Measurements from ENCODE around the gene BBX. TPM values are rescaled to one million over a fixed set of nuclear protein-coding genes. Genes with fewer than 3 reads are reported as not detected.

The BBX gene
- total and polyA plus RNA-seq, 2 experiments from 2014 or later = 52.4 to 60.8 TPM

GRCh38 chr3:107718547-107718946 lies 195.8 kb downstream of the BBX start:
- H3K36me3 ChIP-seq (ENCODE audit: low read depth) = no peaks in the 10 kb centered on the region
- no peaks in the 10 kb centered on the region for H3K9me2 ChIP-seq (ENCODE audit: insufficient read depth)
- no peak overlapping the region for H3K4me2 ChIP-seq (ENCODE audit: unreplicated experiment)
- in situ Hi-C loops (cut with MboI) = no loop called here
- no peaks in the 10 kb centered on the region for H3K79me2 ChIP-seq (ENCODE audit: insufficient read depth)
- DNase-seq = no peak
- no peaks in the 10 kb centered on the region for H3K9me3 ChIP-seq (ENCODE audit: low read depth)
- H2AFZ ChIP-seq = no peak overlapping the region
- no peak overlapping the region for H3K27ac ChIP-seq
- no peaks in the 10 kb centered on the region for H3K27me3 ChIP-seq (replicated peaks; ENCODE audit: insufficient read depth)
- H3K4me1 ChIP-seq (ENCODE audit: insufficient read depth) = peaks cover 24% of the 10 kb centered on the region
- TF ChIP-seq EZH2phosphoT487 (IDR thresholded peaks at IDR 0.05; ENCODE audit: insufficient read depth, low read depth) (no peak), EZH2 (IDR thresholded peaks at IDR 0.05; ENCODE audit: insufficient read depth, poor library complexity, severe bottlenecking) (no peak)
- H4K20me1 ChIP-seq (ENCODE audit: insufficient read depth) = no peaks in the 10 kb centered on the region
- 98 to 99% methylated on average over 2 of the region's 2 CpGs for WGBS, 2 experiments (ENCODE audit: low coverage in 1 of 2, low lambda C conversion rate in 2 of 2, missing lambda C conversion rate in 2 of 2)
- H3K4me3 ChIP-seq = no peak overlapping the region
- H3F3A ChIP-seq (ENCODE audit: insufficient read depth) = no peaks in the 10 kb centered on the region
- no peak overlapping the region for H3K9ac ChIP-seq

- no peaks in the 10 kb centered on the region for H3K9me2 ChIP-seq (ENCODE audit: insufficient read depth)
- H3K9ac ChIP-seq = no peak overlapping the region
- in situ Hi-C loops (cut with MboI) = no loop called here
- H3K4me2 ChIP-seq (ENCODE audit: unreplicated experiment) = no peak overlapping the region
- no peak overlapping the region for H2AFZ ChIP-seq
- no peaks in the 10 kb centered on the region for H3K27me3 ChIP-seq (replicated peaks; ENCODE audit: insufficient read depth)
- 77 to 85% methylated on average over 4 of the region's 4 CpGs for WGBS, 2 experiments (ENCODE audit: low coverage in 1 of 2, low lambda C conversion rate in 2 of 2, missing lambda C conversion rate in 2 of 2)
- no peaks in the 10 kb centered on the region for H3K9me3 ChIP-seq (ENCODE audit: low read depth)
- DNase-seq = no peak
- H4K20me1 ChIP-seq (ENCODE audit: insufficient read depth) = no peaks in the 10 kb centered on the region
- no peak overlapping the region for H3K4me3 ChIP-seq
- H3K27ac ChIP-seq = no peak overlapping the region
- 0 out of 2 replicates have a peak, but pooled peaks cover 10% of the 10 kb centered on the region for H3K36me3 ChIP-seq (ENCODE audit: low read depth)
- H3K4me1 ChIP-seq (ENCODE audit: insufficient read depth) = peaks cover under 1% of the 10 kb centered on the region; the same call in 1 of the 2 replicates
- H3K79me2 ChIP-seq (ENCODE audit: insufficient read depth) = no peaks in the 10 kb centered on the region
- H3F3A ChIP-seq (ENCODE audit: insufficient read depth) = no peaks in the 10 kb centered on the region
- TF ChIP-seq EZH2phosphoT487 (IDR thresholded peaks at IDR 0.05; ENCODE audit: insufficient read depth, low read depth) = no peak
- TF ChIP-seq EZH2 (IDR thresholded peaks at IDR 0.05; ENCODE audit: insufficient read depth, poor library complexity, severe bottlenecking) = no peak
Measured at GRCh38 chr3:107727102-107727501, 204.3 kb downstream of the BBX start.

- Histone ChIP-seq H3K4me3 (no peak overlapping the region), H3K9me2 (ENCODE audit: insufficient read depth) (no peaks in the 10 kb centered on the region), H3K4me2 (ENCODE audit: unreplicated experiment) (no peak overlapping the region), H3K79me2 (ENCODE audit: insufficient read depth) (no peaks in the 10 kb centered on the region), H3F3A (ENCODE audit: insufficient read depth) (no peaks in the 10 kb centered on the region), H2AFZ (no peak overlapping the region), H3K9ac (no peak overlapping the region), H3K27ac (no peak overlapping the region), H3K27me3 (replicated peaks; ENCODE audit: insufficient read depth) (no peaks in the 10 kb centered on the region), H3K36me3 (ENCODE audit: low read depth) (0 out of 2 replicates have a peak, but pooled peaks cover 10% of the 10 kb centered on the region), H4K20me1 (ENCODE audit: insufficient read depth) (no peaks in the 10 kb centered on the region), H3K4me1 (ENCODE audit: insufficient read depth) (no peaks in the 10 kb centered on the region), H3K9me3 (ENCODE audit: low read depth) (no peaks in the 10 kb centered on the region)
- 97% methylated on average over 4 of the region's 4 CpGs for WGBS, 2 experiments (ENCODE audit: low coverage in 1 of 2, low lambda C conversion rate in 2 of 2, missing lambda C conversion rate in 2 of 2)
- in situ Hi-C loops (cut with MboI) = no loop called here
- TF ChIP-seq EZH2phosphoT487 (IDR thresholded peaks at IDR 0.05; ENCODE audit: insufficient read depth, low read depth) (no peak), EZH2 (IDR thresholded peaks at IDR 0.05; ENCODE audit: insufficient read depth, poor library complexity, severe bottlenecking) (no peak)
- no peak for DNase-seq
Measured at GRCh38 chr3:107729686-107730085, 206.9 kb downstream of the BBX start.

- no peaks in the 10 kb centered on the region for H3K9me3 ChIP-seq (ENCODE audit: low read depth)
- no peak overlapping the region for H2AFZ ChIP-seq
- in situ Hi-C loops (cut with MboI) = no loop called here
- no peak for DNase-seq
- no peaks in the 10 kb centered on the region for H3F3A ChIP-seq (ENCODE audit: insufficient read depth)
- no peak for TF ChIP-seq EZH2phosphoT487 (IDR thresholded peaks at IDR 0.05; ENCODE audit: insufficient read depth, low read depth)
- no peak overlapping the region for H3K4me3 ChIP-seq
- H3K36me3 ChIP-seq (ENCODE audit: low read depth) = 0 out of 2 replicates have a peak, but pooled peaks cover 2% of the 10 kb centered on the region
- no peaks in the 10 kb centered on the region for H3K79me2 ChIP-seq (ENCODE audit: insufficient read depth)
- H3K27me3 ChIP-seq (replicated peaks; ENCODE audit: insufficient read depth) = no peaks in the 10 kb centered on the region
- H3K9me2 ChIP-seq (ENCODE audit: insufficient read depth) = no peaks in the 10 kb centered on the region
- H3K27ac ChIP-seq = no peak overlapping the region
- H3K4me1 ChIP-seq (ENCODE audit: insufficient read depth) = no peaks in the 10 kb centered on the region
- H3K4me2 ChIP-seq (ENCODE audit: unreplicated experiment) = no peak overlapping the region
- H3K9ac ChIP-seq = no peak overlapping the region
- no peaks in the 10 kb centered on the region for H4K20me1 ChIP-seq (ENCODE audit: insufficient read depth)
- 67 to 70% methylated on average over 3 of the region's 3 CpGs for WGBS, 2 experiments (ENCODE audit: low coverage in 1 of 2, low lambda C conversion rate in 2 of 2, missing lambda C conversion rate in 2 of 2)
Measured at GRCh38 chr3:107734317-107734716, 211.6 kb downstream of the BBX start.

GRCh38 chr3:107737914-107738313 lies 215.2 kb downstream of the BBX start:
- Histone ChIP-seq H3K9me3 (ENCODE audit: low read depth) (no peaks in the 10 kb centered on the region), H3K27me3 (replicated peaks; ENCODE audit: insufficient read depth) (no peaks in the 10 kb centered on the region), H3K9ac (no peak overlapping the region), H3K36me3 (ENCODE audit: low read depth) (no peaks in the 10 kb centered on the region), H3K9me2 (ENCODE audit: insufficient read depth) (no peaks in the 10 kb centered on the region), H2AFZ (no peak overlapping the region), H3K27ac (no peak overlapping the region), H3K79me2 (ENCODE audit: insufficient read depth) (no peaks in the 10 kb centered on the region), H3F3A (ENCODE audit: insufficient read depth) (0 out of 2 replicates have a peak, but pooled peaks cover 7% of the 10 kb centered on the region), H3K4me2 (ENCODE audit: unreplicated experiment) (no peak overlapping the region), H4K20me1 (ENCODE audit: insufficient read depth) (no peaks in the 10 kb centered on the region), H3K4me3 (no peak overlapping the region), H3K4me1 (ENCODE audit: insufficient read depth) (no peaks in the 10 kb centered on the region)
- DNase-seq = no peak
- no peak for TF ChIP-seq EZH2phosphoT487 (IDR thresholded peaks at IDR 0.05; ENCODE audit: insufficient read depth, low read depth)
- TF ChIP-seq EZH2 (IDR thresholded peaks at IDR 0.05; ENCODE audit: insufficient read depth, poor library complexity, severe bottlenecking) = no peak
- in situ Hi-C loops (cut with MboI) = no loop called here

Data from GM23248 (cell line).